Neural cell (in vitro differentiated cells): ENCODE data around the gene USP36. TPM values are rescaled to one million over a fixed set of nuclear protein-coding genes. Genes with fewer than 3 reads are reported as not detected.

Experiments used
- H2AFZ ChIP-seq: fragments of 200-600, 300-800 bp; sonication (generic), shearing (Covaris generic); 2 replicates; pipeline ENCODE4 v1.6.0; 2014; ENCODE audit warnings: low read depth, mild to moderate bottlenecking, antibody characterized with exemption, low read length, moderate library complexity
- H3F3A ChIP-seq: fragments of 200-600 bp; shearing (Covaris generic); 2 replicates; pipeline ENCODE4 v1.6.1; 2016; ENCODE audit warnings: mild to moderate bottlenecking, moderate library complexity, mixed read lengths, antibody characterized with exemption, low read length; ENCODE audit not compliant: insufficient read depth, poor library complexity, severe bottlenecking
- H3K27ac ChIP-seq: fragments of 200-600, 300-800 bp; sonication (generic), shearing (Covaris generic); 2 replicates; pipeline ENCODE4 v1.5.1; 2014; ENCODE audit warnings: mild to moderate bottlenecking, low read length, moderate library complexity
- H3K27me3 ChIP-seq: fragments of 300-800, 200-600 bp; sonication (generic), shearing (Covaris generic); 2 replicates; pipeline ENCODE4 v1.6.0; 2014; ENCODE audit warnings: mild to moderate bottlenecking, low read depth, low read length, moderate library complexity; ENCODE audit not compliant: insufficient read depth
- H3K36me3 ChIP-seq: fragments of 300-800, 200-600 bp; sonication (generic), shearing (Covaris generic); 2 replicates; pipeline ENCODE4 v1.5.1; 2014; ENCODE audit warnings: mild to moderate bottlenecking, antibody characterized with exemption, low read length, moderate library complexity; ENCODE audit not compliant: insufficient read depth
- H3K4me2 ChIP-seq: fragments of 300-800, 200-600 bp; sonication (generic), shearing (Covaris generic); 2 replicates; pipeline ENCODE4 v1.6.0; 2014; ENCODE audit warnings: mild to moderate bottlenecking, low read length
- H3K4me3 ChIP-seq: fragments of 300-800, 200-600 bp; sonication (generic), shearing (Covaris generic); 2 replicates; pipeline ENCODE4 v1.5.1; 2014; ENCODE audit warnings: mild to moderate bottlenecking, low read length, moderate library complexity
- H3K79me2 ChIP-seq: fragments of 200-600 bp; shearing (Covaris generic); replicated peaks from 2 replicates; pipeline ENCODE4 v1.6.0; 2014; ENCODE audit warnings: mild to moderate bottlenecking, low read length, moderate library complexity; ENCODE audit not compliant: insufficient read depth
- H3K9ac ChIP-seq: fragments of 300-800, 200-600 bp; sonication (generic), shearing (Covaris generic); 2 replicates; pipeline ENCODE4 v1.6.1; 2016; ENCODE audit warnings: mild to moderate bottlenecking, low read length, mixed read lengths
- H3K9me2 ChIP-seq: fragments of 200-600 bp; shearing (Covaris generic); 2 replicates; pipeline ENCODE4 v1.6.1; 2016; ENCODE audit warnings: mild to moderate bottlenecking, low read length, mixed read lengths; ENCODE audit not compliant: insufficient read depth
- H3K9me3 ChIP-seq: fragments of 200-600, 300-800 bp; sonication (generic), shearing (Covaris generic); 2 replicates; pipeline ENCODE4 v1.6.1; 2016; ENCODE audit warnings: mild to moderate bottlenecking, mixed run types, low read length, moderate library complexity, mixed read lengths
- H4K20me1 ChIP-seq: fragments of 200-600 bp; shearing (Covaris generic); 2 replicates; pipeline ENCODE4 v1.6.1; 2016; ENCODE audit warnings: mild to moderate bottlenecking, mixed run types; ENCODE audit not compliant: insufficient read depth
- CTCF ChIP-seq: fragments of 450-650 bp; IDR thresholded peaks from 2 replicates; pipeline ENCODE4 v1.5.1; 2014; ENCODE audit warnings: antibody characterized with exemption, mild to moderate bottlenecking, moderate library complexity; ENCODE audit not compliant: poor library complexity, severe bottlenecking
- EP300 ChIP-seq: fragments of 450-650 bp; conservative IDR thresholded peaks from 2 replicates; pipeline ENCODE4 v1.6.1; 2014; ENCODE audit warnings: antibody characterized with exemption, mild to moderate bottlenecking, moderate library complexity; ENCODE audit not compliant: poor library complexity, severe bottlenecking
- EZH2 ChIP-seq: fragments of 200-600, 300-800 bp; shearing (Covaris generic), sonication (generic); IDR thresholded peaks from 2 replicates; pipeline ENCODE4 v1.6.1; 2014; ENCODE audit warnings: antibody characterized with exemption, low read length, borderline replicate concordance, mild to moderate bottlenecking; ENCODE audit not compliant: insufficient read depth, poor library complexity, severe bottlenecking
- MXI1 ChIP-seq: fragments of 450-650 bp; conservative IDR thresholded peaks from 2 replicates; pipeline ENCODE4 v1.6.1; 2014; ENCODE audit warnings: antibody characterized with exemption, mild to moderate bottlenecking; ENCODE audit not compliant: poor library complexity, severe bottlenecking
- POLR2AphosphoS5 ChIP-seq: IDR thresholded peaks from 2 replicates; pipeline ENCODE4 v1.6.1; 2012
- RAD21 ChIP-seq: fragments of 450-650 bp; conservative IDR thresholded peaks from 2 replicates; pipeline ENCODE4 v1.6.1; 2014; ENCODE audit warnings: antibody characterized with exemption, mild to moderate bottlenecking, moderate library complexity
- REST ChIP-seq: IDR thresholded peaks from 2 replicates; pipeline ENCODE4 v1.6.1; 2012; ENCODE audit warnings: borderline replicate concordance
- SMC3 ChIP-seq: fragments of 450-650 bp; conservative IDR thresholded peaks from 2 replicates; pipeline ENCODE4 v1.6.1; 2014; ENCODE audit warnings: antibody characterized with exemption, mild to moderate bottlenecking, moderate library complexity; ENCODE audit not compliant: poor library complexity
- TAF1 ChIP-seq: IDR thresholded peaks from 2 replicates; pipeline ENCODE4 v1.6.1; 2012; ENCODE audit warnings: low read depth
- polyA plus RNA-seq: library from polyadenylated mRNA; depleted of rRNA; stranded (reverse); fragments of >200 nt; gene quantifications from 2 replicates; pipeline ENCODE4 v1.2.3, GENCODE V29; 2014

USP36 gene
- polyA plus RNA-seq, 1 donor from 2014 or later: 14.4 TPM

- Histone ChIP-seq H2AFZ (no peak overlapping the region), H3K79me2 (no peaks in the 10 kb centered on the region), H4K20me1 (no peaks in the 10 kb centered on the region), H3K36me3 (no peaks in the 10 kb centered on the region), H3K27me3 (no peaks in the 10 kb centered on the region), H3K4me2 (no peak overlapping the region), H3F3A (no peaks in the 10 kb centered on the region), H3K9me3 (no peaks in the 10 kb centered on the region), H3K9me2 (no peaks in the 10 kb centered on the region), H3K9ac (no peak overlapping the region), H3K4me3 (no peak overlapping the region), H3K27ac (no peak overlapping the region)
- TF ChIP-seq RAD21: no peak
Observed at GRCh38 chr17:78803186-78803845, 37.3 kb downstream of the USP36 start.

- no peak overlapping the region for H3K4me2 ChIP-seq
- no peaks in the 10 kb centered on the region for H4K20me1 ChIP-seq
- TF ChIP-seq REST (no peak), TAF1 (no peak), CTCF (no peak), POLR2AphosphoS5 (no peak), RAD21 (no peak), EP300 (no peak), MXI1 (no peak), SMC3 (no peak), EZH2 (no peak)
Observed at GRCh38 chr17:78802459-78802858, 38.2 kb downstream of the USP36 start.

GRCh38 chr17:78802008-78802407 lies 38.6 kb downstream of the USP36 start:
- no peaks in the 10 kb centered on the region for H3K27me3 ChIP-seq
- no peaks in the 10 kb centered on the region for H3K9me2 ChIP-seq
- no peaks in the 10 kb centered on the region for H3F3A ChIP-seq
- no peak overlapping the region for H3K9ac ChIP-seq
- no peaks in the 10 kb centered on the region for H3K79me2 ChIP-seq
- H3K36me3 ChIP-seq: no peaks in the 10 kb centered on the region
- no peak overlapping the region for H3K4me2 ChIP-seq
- H3K4me3 ChIP-seq: no peak overlapping the region
- TF ChIP-seq EZH2: no peak
- no peak for TF ChIP-seq SMC3
- TF ChIP-seq TAF1: no peak
- no peak for TF ChIP-seq POLR2AphosphoS5
- TF ChIP-seq CTCF: no peak
- TF ChIP-seq RAD21: no peak
- no peak overlapping the region for H3K27ac ChIP-seq
- no peak overlapping the region for H2AFZ ChIP-seq
- H3K9me3 ChIP-seq: no peaks in the 10 kb centered on the region
- no peaks in the 10 kb centered on the region for H4K20me1 ChIP-seq

More at GRCh38 chr17:78802459-78802858, 38.2 kb downstream of the USP36 start:
- no peaks in the 10 kb centered on the region for H3F3A ChIP-seq
- no peaks in the 10 kb centered on the region for H3K9me2 ChIP-seq
- H3K27ac ChIP-seq: no peak overlapping the region
- no peak overlapping the region for H3K9ac ChIP-seq
- H3K9me3 ChIP-seq: no peaks in the 10 kb centered on the region
- no peak overlapping the region for H2AFZ ChIP-seq
- no peaks in the 10 kb centered on the region for H3K27me3 ChIP-seq
- no peaks in the 10 kb centered on the region for H3K36me3 ChIP-seq
- no peak overlapping the region for H3K4me3 ChIP-seq
- H3K79me2 ChIP-seq: no peaks in the 10 kb centered on the region
